GM21381 (cell line): ENCODE results near the gene TNFSF12.
"Not testable (repeated sequence)": the region's sequence is repeated elsewhere in the genome, so short reads cannot be mapped to it uniquely, and the experiment has no call there.

Experiments
- ATAC-seq: cut with Tn5 transposase; IDR thresholded peaks from one replicate; pipeline ENCODE4 v1.9.1; 2021; ENCODE audit warnings: mild to moderate bottlenecking, moderate library complexity; ENCODE audit not compliant: unreplicated experiment

The TNFSF12 gene

DNA sequence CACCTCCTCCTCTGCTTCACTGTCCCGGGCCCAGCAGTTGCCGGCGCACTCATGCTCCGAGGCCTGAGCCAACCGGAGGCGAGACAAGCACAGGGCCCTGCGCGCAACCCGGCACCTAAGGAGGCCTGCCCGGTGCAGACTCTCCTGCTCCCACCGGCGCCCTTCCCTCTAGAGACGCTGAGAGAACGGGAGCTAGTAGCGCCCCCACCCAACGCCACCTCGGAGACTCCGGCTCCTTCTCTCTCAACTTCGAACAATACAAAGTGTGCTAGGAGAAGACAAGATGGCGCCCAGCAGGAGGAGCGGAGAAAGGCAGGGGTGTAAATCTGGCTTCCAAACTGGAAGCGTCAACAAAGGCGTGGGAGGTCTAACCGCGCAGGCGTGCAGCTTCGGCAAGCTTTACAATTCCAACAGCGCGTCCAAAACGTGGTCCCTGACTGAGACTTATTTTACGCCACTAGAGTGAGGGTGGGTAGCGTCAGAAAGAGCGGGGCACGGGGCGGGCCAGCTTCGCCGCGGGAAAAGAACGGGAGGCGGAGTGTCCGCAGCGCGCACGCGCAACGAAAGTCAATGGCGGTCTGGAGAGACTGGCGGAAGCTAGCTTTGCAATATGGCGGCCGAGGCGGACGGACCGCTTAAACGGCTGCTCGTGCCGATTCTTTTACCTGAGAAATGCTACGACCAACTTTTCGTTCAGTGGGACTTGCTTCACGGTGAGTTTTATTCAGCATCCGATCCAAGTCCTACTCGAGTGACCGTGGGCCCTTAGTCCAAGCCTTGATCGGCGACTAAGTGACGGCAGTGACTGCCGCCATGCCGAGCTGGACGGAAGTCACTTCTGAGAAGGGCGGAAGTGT, 34.6 kb downstream of the TNFSF12 start, which contains the start of gene MPDU1:
Gene MPDU1 (plus strand): TSS at position 600 of the 857 bp plus-strand sequence. CDS start 11 bp downstream, at position 611.
- peak; percentile 62 for ATAC-seq

GRCh38 chr17:7586673-7587419, 38.0 kb downstream of the TNFSF12 start:
- ATAC-seq, result no peak

GRCh38 chr17:7587420-7588151, 38.7 kb downstream of the TNFSF12 start:
- ATAC-seq, result no peak

- no peak for ATAC-seq
Measured at GRCh38 chr17:7588553-7589203, 39.8 kb downstream of the TNFSF12 start.

- no peak for ATAC-seq
Measured at GRCh38 chr17:7589204-7589868, 40.5 kb downstream of the TNFSF12 start.

- no peak for ATAC-seq
Measured at GRCh38 chr17:7589891-7590691, 41.2 kb downstream of the TNFSF12 start, which contains the start of gene SOX15. SOX15 (minus strand) TSS chr17:7590094; CDS start chr17:7589676, 418 bp downstream.

GRCh38 chr17:7590743-7591142, 41.9 kb downstream of the TNFSF12 start:
- ATAC-seq, result no peak

GRCh38 chr17:7591596-7591995, 42.7 kb downstream of the TNFSF12 start:
- ATAC-seq, result no peak

GRCh38 chr17:7592422-7593021, 43.7 kb downstream of the TNFSF12 start:
- no peak for ATAC-seq

DNA sequence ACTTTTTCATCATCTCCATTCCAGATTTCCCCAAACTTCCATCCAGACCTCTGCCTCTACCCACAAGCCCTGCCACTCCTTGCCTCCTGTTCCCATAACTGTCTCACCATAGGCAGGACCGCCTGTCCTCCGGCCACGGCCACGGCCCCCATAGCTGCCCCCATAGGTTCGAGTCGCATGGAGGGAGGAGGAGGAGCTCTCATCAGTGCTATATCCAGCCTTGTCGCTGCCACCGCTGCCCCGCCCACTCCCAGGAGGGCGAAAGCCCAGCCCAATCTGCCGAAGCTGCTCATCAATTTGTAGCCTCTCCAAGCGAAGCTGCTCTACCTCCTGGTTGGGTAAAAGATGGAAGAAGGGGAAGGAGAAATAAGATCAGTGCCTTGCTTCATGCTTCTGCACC, 44.4 kb downstream of the TNFSF12 start:
- ATAC-seq, result no peak

- not testable (repeated sequence) for ATAC-seq
Measured at GRCh38 chr17:7597561-7597960, 48.7 kb downstream of the TNFSF12 start.

DNA sequence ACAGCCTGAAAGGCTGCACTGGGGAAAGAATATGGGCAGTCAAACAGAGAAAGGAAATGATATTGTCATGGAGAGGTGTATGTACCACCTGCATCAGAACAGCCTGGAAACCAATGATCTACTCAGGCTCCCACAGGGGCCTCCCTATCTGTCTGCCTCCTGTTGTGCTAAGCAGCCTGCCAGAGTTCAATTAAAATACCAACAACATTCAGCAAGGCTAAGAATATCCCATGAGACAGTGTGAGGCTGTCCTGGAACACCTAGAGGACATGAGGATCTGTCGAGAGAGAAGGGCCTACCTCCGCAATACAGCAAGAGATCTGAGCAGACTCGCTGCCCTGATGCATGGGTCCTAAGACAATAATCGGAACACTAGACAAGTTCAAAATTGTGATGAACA, 57.4 kb downstream of the TNFSF12 start:
- ATAC-seq, result no peak
